Activated CD8-positive, alpha-beta memory T cell treated with anti-CD3 and anti-CD28 coated beads, Interleukin-2, amount 10 ng/mL, durations not matched to agents 7 days and 5 days (primary cell): ENCODE measurements around the gene VPS4B. TPM values are rescaled to one million over a fixed set of nuclear protein-coding genes. Genes with fewer than 3 reads are reported as not detected.

Source experiments
- ATAC-seq: fragments of 150-1000 bp; cut with Tn5 transposase; one replicate; pipeline ENCODE4 v1.10.0; 2021; ENCODE audit warnings: moderate library complexity
- CTCF ChIA-PET: fragments of 350-600 bp; sonication (Branson Sonifier 250); formaldehyde crosslinking; loops from one replicate; lab custom pipeline; 2021; ENCODE audit warnings: antibody characterized with exemption; lab: Charles Lee
- DNase-seq: peaks from one replicate; pipeline ENCODE4 v3.0.0-alpha.2; 2020
- H3K27ac Mint-ChIP-seq: one replicate; pipeline ENCODE4 v1.8.0; 2021; ENCODE audit warnings: mild to moderate bottlenecking, mixed read lengths
- H3K27me3 Mint-ChIP-seq: one replicate; pipeline ENCODE4 v1.8.0; 2021; ENCODE audit warnings: mixed read lengths
- H3K36me3 Mint-ChIP-seq: one replicate; pipeline ENCODE4 v1.8.0; 2021; ENCODE audit warnings: mild to moderate bottlenecking, mixed read lengths
- H3K4me1 Mint-ChIP-seq: one replicate; pipeline ENCODE4 v1.8.0; 2021; ENCODE audit warnings: mixed read lengths
- H3K4me3 Mint-ChIP-seq: one replicate; pipeline ENCODE4 v1.8.0; 2021; ENCODE audit warnings: mild to moderate bottlenecking, moderate library complexity, mixed read lengths
- H3K9me3 Mint-ChIP-seq: one replicate; pipeline ENCODE4 v1.8.0; 2022; ENCODE audit warnings: low read depth, mixed read lengths
- total RNA-seq, 2 experiments: library from RNA; stranded (reverse); gene quantifications; one replicate each; pipeline ENCODE4 v1.2.3, GENCODE V29; 2021

Gene VPS4B
- total RNA-seq, 2 experiments from 2014 or later = 63.3 to 64.8 TPM

- CTCF ChIA-PET = interaction anchor here (1.6 kb wide), 1 partner anchor 105 kb away, joined by 4 read pairs; no protein-coding TSS in a partner anchor
- no peaks in the 10 kb centered on the region for H3K9me3 Mint-ChIP-seq
- no peaks in the 10 kb centered on the region for H3K36me3 Mint-ChIP-seq
These were observed 24.0 kb upstream of the VPS4B start for GRCh38 chr18:63446266-63446665.

GRCh38 chr18:63445037-63445436 is 22.8 kb upstream of the VPS4B start:
- DNase-seq (no peak), ATAC-seq (no peak)
- CTCF ChIA-PET = interaction anchor here (1.0 to 1.5 kb wide), 3 partner anchors 104 to 122 kb away, joined by 3 to 5 read pairs (median 3); no protein-coding TSS in a partner anchor
- H3K4me3 Mint-ChIP-seq = no peak overlapping the region
- H3K27me3 Mint-ChIP-seq = peaks cover 18% of the 10 kb centered on the region
- no peaks in the 10 kb centered on the region for H3K4me1 Mint-ChIP-seq
- no peaks in the 10 kb centered on the region for H3K9me3 Mint-ChIP-seq
- no peaks in the 10 kb centered on the region for H3K36me3 Mint-ChIP-seq
- H3K27ac Mint-ChIP-seq = no peak overlapping the region

More at GRCh38 chr18:63446266-63446665, 24.0 kb upstream of the VPS4B start:
- H3K27ac Mint-ChIP-seq = no peak overlapping the region
- no peak overlapping the region for H3K4me3 Mint-ChIP-seq
- no peaks in the 10 kb centered on the region for H3K4me1 Mint-ChIP-seq
- peaks cover 11% of the 10 kb centered on the region for H3K27me3 Mint-ChIP-seq
- ATAC-seq (no peak), DNase-seq (no peak)

GRCh38 chr18:63444580-63444979 is 22.3 kb upstream of the VPS4B start:
- H3K4me3 Mint-ChIP-seq = no peak overlapping the region
- H3K36me3 Mint-ChIP-seq = no peaks in the 10 kb centered on the region
- ATAC-seq (no peak), DNase-seq (no peak)
- H3K4me1 Mint-ChIP-seq = no peaks in the 10 kb centered on the region
- H3K27me3 Mint-ChIP-seq = peaks cover 22% of the 10 kb centered on the region
- H3K27ac Mint-ChIP-seq = no peak overlapping the region
- CTCF ChIA-PET = interaction anchor here (1.0 to 1.5 kb wide), 3 partner anchors 103 to 121 kb away, joined by 3 to 5 read pairs (median 3); no protein-coding TSS in a partner anchor
- H3K9me3 Mint-ChIP-seq = no peaks in the 10 kb centered on the region

GRCh38 chr18:63443829-63444228 is 21.6 kb upstream of the VPS4B start:
- Mint-ChIP-seq H3K27ac (no peak overlapping the region), H3K4me3 (no peak overlapping the region), H3K36me3 (no peaks in the 10 kb centered on the region), H3K9me3 (no peaks in the 10 kb centered on the region), H3K4me1 (peaks cover 4% of the 10 kb centered on the region), H3K27me3 (peaks cover 26% of the 10 kb centered on the region)
- DNase-seq (no peak), ATAC-seq (no peak)
- CTCF ChIA-PET = interaction anchor here (1.4 to 1.5 kb wide), 2 partner anchors 102 to 121 kb away, joined by 3 to 5 read pairs; no protein-coding TSS in a partner anchor

GRCh38 chr18:63440881-63441280 is 18.6 kb upstream of the VPS4B start:
- Mint-ChIP-seq H3K9me3 (no peaks in the 10 kb centered on the region), H3K4me3 (no peak overlapping the region), H3K4me1 (peaks cover 4% of the 10 kb centered on the region), H3K36me3 (no peaks in the 10 kb centered on the region), H3K27ac (no peak overlapping the region), H3K27me3 (peaks cover 33% of the 10 kb centered on the region)
- CTCF ChIA-PET = interaction anchor here (1.2 to 8.2 kb wide), 5 partner anchors 99 to 520 kb away, joined by 3 to 79 read pairs (median 33); no protein-coding TSS in a partner anchor
- DNase-seq = no peak
- ATAC-seq = no peak

GRCh38 chr18:63440219-63440618 is 17.9 kb upstream of the VPS4B start:
- Mint-ChIP-seq H3K4me1 (peaks cover 4% of the 10 kb centered on the region), H3K9me3 (no peaks in the 10 kb centered on the region), H3K36me3 (no peaks in the 10 kb centered on the region), H3K27ac (no peak overlapping the region), H3K27me3 (peaks cover 37% of the 10 kb centered on the region), H3K4me3 (no peak overlapping the region)
- DNase-seq (no peak), ATAC-seq (no peak)
- CTCF ChIA-PET = interaction anchor here (0.6 to 8.2 kb wide), 15 partner anchors 12 to 520 kb away, joined by 3 to 79 read pairs (median 6); partner anchors contain the start of gene VPS4B

- peak; percentile 60 for ATAC-seq
- Mint-ChIP-seq H3K4me3 (no peak overlapping the region), H3K9me3 (no peaks in the 10 kb centered on the region), H3K27me3 (peaks cover 46% of the 10 kb centered on the region), H3K36me3 (no peaks in the 10 kb centered on the region), H3K27ac (no peak overlapping the region), H3K4me1 (peaks cover 4% of the 10 kb centered on the region)
- CTCF ChIA-PET = interaction anchor here (0.6 to 8.2 kb wide), 33 partner anchors 9 to 1087 kb away, joined by 3 to 79 read pairs (median 4); partner anchors contain the start of gene VPS4B
- DNase-seq = peak; percentile 55
These were observed 17.1 kb upstream of the VPS4B start for GRCh38 chr18:63439334-63439733.

- H3K36me3 Mint-ChIP-seq = no peaks in the 10 kb centered on the region
- ATAC-seq (no peak), DNase-seq (no peak)
- H3K4me3 Mint-ChIP-seq = no peak overlapping the region
- no peak overlapping the region for H3K27ac Mint-ChIP-seq
- H3K9me3 Mint-ChIP-seq = no peaks in the 10 kb centered on the region
- H3K4me1 Mint-ChIP-seq = peaks cover 4% of the 10 kb centered on the region
- CTCF ChIA-PET = interaction anchor here (0.8 to 8.2 kb wide), 19 partner anchors 10 to 480 kb away, joined by 3 to 79 read pairs (median 6); partner anchors contain the start of gene VPS4B
- H3K27me3 Mint-ChIP-seq = peaks cover 55% of the 10 kb centered on the region
These were observed 15.9 kb upstream of the VPS4B start for GRCh38 chr18:63438181-63438580.

- CTCF ChIA-PET = interaction anchor here (1.3 to 2.0 kb wide), 2 partner anchors 11 to 417 kb away, joined by 3 to 7 read pairs; partner anchors contain the start of gene VPS4B
- H3K4me3 Mint-ChIP-seq = no peak overlapping the region
- H3K27ac Mint-ChIP-seq = no peak overlapping the region
- DNase-seq (no peak), ATAC-seq (no peak)
- H3K4me1 Mint-ChIP-seq = no peaks in the 10 kb centered on the region
- H3K9me3 Mint-ChIP-seq = no peaks in the 10 kb centered on the region
- H3K36me3 Mint-ChIP-seq = no peaks in the 10 kb centered on the region
- peaks cover 63% of the 10 kb centered on the region for H3K27me3 Mint-ChIP-seq
These were observed 11.1 kb upstream of the VPS4B start for GRCh38 chr18:63433334-63433866.

GRCh38 chr18:63431180-63431579 is 8.9 kb upstream of the VPS4B start:
- H3K4me1 Mint-ChIP-seq = peaks cover 5% of the 10 kb centered on the region
- DNase-seq (no peak), ATAC-seq (no peak)
- CTCF ChIA-PET = interaction anchor here (1.4 kb wide), 1 partner anchor 91 kb away, joined by 4 read pairs; no protein-coding TSS in a partner anchor
- no peaks in the 10 kb centered on the region for H3K36me3 Mint-ChIP-seq
- no peak overlapping the region for H3K27ac Mint-ChIP-seq
- peaks cover 58% of the 10 kb centered on the region for H3K27me3 Mint-ChIP-seq
- no peaks in the 10 kb centered on the region for H3K9me3 Mint-ChIP-seq
- H3K4me3 Mint-ChIP-seq = no peak overlapping the region

- Mint-ChIP-seq H3K9me3 (no peaks in the 10 kb centered on the region), H3K27me3 (peaks cover 56% of the 10 kb centered on the region), H3K27ac (no peak overlapping the region), H3K4me1 (peaks cover 5% of the 10 kb centered on the region), H3K4me3 (no peak overlapping the region), H3K36me3 (no peaks in the 10 kb centered on the region)
- CTCF ChIA-PET = interaction anchor here (1.4 to 5.2 kb wide), 2 partner anchors 9 to 90 kb away, joined by 4 to 18 read pairs; no protein-coding TSS in a partner anchor
- DNase-seq (no peak), ATAC-seq (no peak)
These were observed 8.2 kb upstream of the VPS4B start for GRCh38 chr18:63430526-63430925.

GRCh38 chr18:63427558-63427957 is 5.3 kb upstream of the VPS4B start:
- H3K4me1 Mint-ChIP-seq = peaks cover 15% of the 10 kb centered on the region
- ATAC-seq (no peak), DNase-seq (no peak)
- H3K4me3 Mint-ChIP-seq = no peak overlapping the region
- no peaks in the 10 kb centered on the region for H3K9me3 Mint-ChIP-seq
- no peaks in the 10 kb centered on the region for H3K36me3 Mint-ChIP-seq
- H3K27me3 Mint-ChIP-seq = peaks cover 29% of the 10 kb centered on the region
- H3K27ac Mint-ChIP-seq = no peak overlapping the region
- CTCF ChIA-PET = interaction anchor here (5.2 kb wide), 1 partner anchor 12 kb away, joined by 18 read pairs; no protein-coding TSS in a partner anchor

- H3K9me3 Mint-ChIP-seq = no peaks in the 10 kb centered on the region
- DNase-seq (no peak), ATAC-seq (peak; percentile 50)
- CTCF ChIA-PET = interaction anchor here (0.9 to 3.8 kb wide), 7 partner anchors 12 to 100 kb away, joined by 3 to 19 read pairs (median 4); no protein-coding TSS in a partner anchor
- H3K27me3 Mint-ChIP-seq = peaks cover 2% of the 10 kb centered on the region
- H3K27ac Mint-ChIP-seq = peak overlapping the region; percentile 99
- peaks cover 34% of the 10 kb centered on the region for H3K4me1 Mint-ChIP-seq
- peak overlapping the region; percentile 99 for H3K4me3 Mint-ChIP-seq
- H3K36me3 Mint-ChIP-seq = peaks cover 17% of the 10 kb centered on the region
These were observed 608 bp upstream of the VPS4B start for GRCh38 chr18:63422864-63423304.
